Adipocyte (in vitro differentiated cells): ENCODE results near the gene CRPPA.

ENCODE experiments used
- DNase-seq: peaks from one replicate; pipeline ENCODE4 v3.0.0-alpha.2; 2015; ENCODE audit warnings: low read depth
- H3K27me3 ChIP-seq: replicated peaks from 2 replicates; pipeline ENCODE4 v1.7.0; 2013; ENCODE audit warnings: mild to moderate bottlenecking, low read length, moderate library complexity; ENCODE audit not compliant: control insufficient read depth, insufficient read depth
- H3K36me3 ChIP-seq: 2 replicates; pipeline ENCODE4 v1.7.0; 2013; ENCODE audit warnings: low read length, mild to moderate bottlenecking, moderate library complexity; ENCODE audit not compliant: control insufficient read depth, insufficient read depth, severe bottlenecking
- H3K4me1 ChIP-seq: 2 replicates; pipeline ENCODE4 v1.7.0; 2013; ENCODE audit warnings: mild to moderate bottlenecking, low read length, moderate library complexity; ENCODE audit not compliant: control insufficient read depth, insufficient read depth
- H3K4me3 ChIP-seq: 2 replicates; pipeline ENCODE4 v1.7.0; 2013; ENCODE audit warnings: mild to moderate bottlenecking, low read length, moderate library complexity
- H3K9ac ChIP-seq: 2 replicates; pipeline ENCODE4 v1.7.0; 2013; ENCODE audit warnings: mild to moderate bottlenecking, low read length, moderate library complexity
- H3K9me3 ChIP-seq: 2 replicates; pipeline ENCODE4 v1.7.0; 2013; ENCODE audit warnings: mild to moderate bottlenecking, low read length, moderate library complexity; ENCODE audit not compliant: control insufficient read depth

Gene CRPPA

DNA sequence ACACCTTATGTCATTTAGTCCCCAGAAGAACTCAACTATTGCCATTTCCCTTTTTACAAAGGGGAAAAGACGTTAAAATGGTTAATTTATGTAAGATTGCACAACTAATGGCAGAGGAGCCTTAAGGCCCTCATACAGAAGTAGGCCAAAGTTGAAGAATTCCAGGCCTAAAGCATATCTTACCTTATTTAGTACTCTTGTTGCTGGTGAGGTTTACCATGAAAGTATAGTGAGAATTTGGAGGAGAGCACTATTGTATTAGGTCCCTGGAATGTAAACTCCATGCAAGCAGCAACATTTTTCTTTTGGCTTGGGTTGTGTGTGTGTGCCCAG is 731 bp upstream of the CRPPA start:
- H3K36me3 ChIP-seq = no peaks in the 10 kb centered on the region
- peaks cover 17% of the 10 kb centered on the region for H3K4me1 ChIP-seq
- H3K9ac ChIP-seq = peak overlapping the region; percentile 88
- no peaks in the 10 kb centered on the region for H3K27me3 ChIP-seq
- peak overlapping the region; percentile 80 for H3K4me3 ChIP-seq
- DNase-seq = peak; percentile 53
- no peaks in the 10 kb centered on the region for H3K9me3 ChIP-seq

DNA sequence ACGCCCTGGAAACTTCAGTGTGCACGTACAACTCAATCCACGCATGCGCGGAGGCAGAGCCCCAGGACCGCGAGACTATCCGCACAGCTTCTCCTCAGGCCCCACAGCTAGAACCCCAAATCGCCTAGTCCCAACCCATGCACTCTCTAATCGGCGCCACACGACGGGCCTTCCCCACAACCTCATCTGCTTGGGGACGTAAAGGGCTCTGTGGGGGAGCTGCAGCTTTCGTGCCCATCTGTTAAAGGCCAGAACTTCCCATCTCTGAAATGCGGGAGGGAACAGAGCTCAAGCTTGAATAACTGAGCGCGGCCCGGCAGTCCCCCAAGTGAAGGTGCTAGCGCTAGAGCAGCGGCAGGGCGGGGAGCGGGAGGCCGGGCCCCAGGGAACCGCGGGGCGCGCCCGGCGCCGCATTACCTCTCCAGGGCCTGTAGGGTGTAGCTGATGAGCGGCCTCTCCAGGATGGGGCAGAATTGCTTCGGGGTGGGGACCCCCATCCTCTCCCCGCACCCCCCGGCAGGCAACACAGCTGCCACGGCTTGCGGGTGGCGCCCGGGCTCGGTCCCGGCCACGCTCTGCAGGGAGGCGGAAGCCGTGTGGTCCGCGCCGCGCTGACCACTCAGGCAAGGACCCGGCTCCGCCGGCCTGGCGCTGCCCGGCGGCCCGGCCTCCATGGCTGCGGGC is 547 bp downstream of the CRPPA start:
- peak; percentile 84 for DNase-seq
- H3K27me3 ChIP-seq = no peaks in the 10 kb centered on the region
- peak overlapping the region; percentile 88 for H3K9ac ChIP-seq
- H3K36me3 ChIP-seq = no peaks in the 10 kb centered on the region
- no peaks in the 10 kb centered on the region for H3K9me3 ChIP-seq
- H3K4me1 ChIP-seq = peaks cover 17% of the 10 kb centered on the region
- peak overlapping the region; percentile 80 for H3K4me3 ChIP-seq

DNA sequence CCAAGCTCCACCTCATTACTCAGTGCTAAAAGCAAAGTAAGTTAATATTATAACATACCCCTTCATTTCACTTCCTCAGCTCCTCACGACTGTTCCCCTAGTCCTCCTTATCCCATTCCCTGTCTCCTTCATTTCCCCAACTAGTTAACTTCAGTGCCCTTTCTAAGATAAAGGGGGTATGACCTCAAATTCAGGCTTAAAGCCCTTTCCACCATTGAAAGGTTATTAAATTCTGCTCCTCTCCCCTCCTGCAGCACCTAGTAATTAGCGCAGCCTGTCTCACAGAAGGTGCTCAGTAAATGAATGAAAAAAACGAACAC is 1.0 kb downstream of the CRPPA start:
- H3K9ac ChIP-seq = peak overlapping the region; percentile 88
- no peaks in the 10 kb centered on the region for H3K36me3 ChIP-seq
- H3K4me1 ChIP-seq = peaks cover 17% of the 10 kb centered on the region
- no peaks in the 10 kb centered on the region for H3K27me3 ChIP-seq
- DNase-seq = no peak
- peak overlapping the region; percentile 80 for H3K4me3 ChIP-seq
- no peaks in the 10 kb centered on the region for H3K9me3 ChIP-seq

DNA sequence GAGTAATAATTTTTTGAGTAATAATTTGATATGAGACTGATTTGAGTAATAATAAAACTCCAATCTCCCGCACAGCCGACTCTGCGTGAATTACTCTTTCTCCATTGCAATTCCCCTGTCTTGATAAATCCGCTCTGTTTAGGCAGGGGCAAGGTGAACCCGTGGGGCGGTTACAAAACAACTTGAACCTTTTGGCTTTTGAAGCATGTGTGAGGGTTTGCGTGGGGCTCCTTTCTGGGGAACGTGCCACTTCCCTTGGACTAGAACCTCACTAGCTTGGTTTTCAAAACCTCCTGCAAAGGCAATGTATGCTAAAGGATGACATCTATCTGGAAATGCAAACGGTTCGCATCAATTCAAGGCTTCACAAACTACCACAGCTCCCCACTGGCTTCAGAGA is 1.5 kb downstream of the CRPPA start:
- Histone ChIP-seq H3K9ac (peak overlapping the region; percentile 88), H3K4me3 (peak overlapping the region; percentile 80), H3K36me3 (no peaks in the 10 kb centered on the region), H3K27me3 (no peaks in the 10 kb centered on the region), H3K4me1 (peaks cover 17% of the 10 kb centered on the region), H3K9me3 (no peaks in the 10 kb centered on the region)
- DNase-seq = no peak

DNA sequence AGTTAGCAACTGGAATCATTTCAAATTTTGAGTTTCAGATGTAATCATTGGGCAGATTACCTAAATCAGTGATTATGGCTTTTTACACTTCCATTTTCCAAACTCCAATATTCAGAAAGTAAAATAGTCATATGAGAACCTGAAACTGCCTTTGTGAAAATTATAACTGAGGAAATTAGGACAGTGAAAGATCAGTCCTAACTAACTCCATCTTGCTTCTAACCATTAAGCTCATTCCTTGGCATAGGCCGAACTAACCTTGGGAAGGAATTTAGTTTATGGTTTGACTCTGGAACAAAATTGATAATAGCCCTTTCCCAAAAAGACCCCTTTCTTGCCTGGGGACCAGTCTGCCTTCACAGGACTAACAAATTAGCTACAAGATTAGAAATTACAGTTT is 2.2 kb downstream of the CRPPA start:
- Histone ChIP-seq H3K9ac (no peak overlapping the region), H3K4me3 (no peak overlapping the region), H3K9me3 (no peaks in the 10 kb centered on the region), H3K27me3 (no peaks in the 10 kb centered on the region), H3K36me3 (no peaks in the 10 kb centered on the region), H3K4me1 (peaks cover 17% of the 10 kb centered on the region)
- no peak for DNase-seq

DNA sequence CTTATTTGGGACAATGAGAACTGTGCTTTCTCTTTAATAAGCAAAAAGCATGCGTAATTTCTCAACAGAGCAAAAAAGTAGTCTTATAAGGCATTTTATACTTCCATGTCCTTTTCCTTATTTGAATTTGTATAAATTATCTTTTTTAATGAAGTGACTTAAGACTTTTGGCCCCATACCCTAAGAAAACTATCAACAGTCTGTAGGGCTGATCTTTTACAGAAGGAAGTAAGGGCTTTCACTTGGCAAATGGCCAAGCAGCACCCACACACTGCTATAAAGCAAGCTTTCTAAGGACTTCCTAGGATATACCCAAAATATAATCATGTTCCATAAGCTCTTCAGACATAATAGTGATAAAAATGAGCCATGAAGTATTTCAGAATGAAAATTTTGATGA is 3.4 kb downstream of the CRPPA start:
- Histone ChIP-seq H3K36me3 (no peaks in the 10 kb centered on the region), H3K27me3 (no peaks in the 10 kb centered on the region), H3K9me3 (no peaks in the 10 kb centered on the region), H3K9ac (no peak overlapping the region), H3K4me3 (no peak overlapping the region), H3K4me1 (peaks cover 17% of the 10 kb centered on the region)
- DNase-seq = no peak

DNA sequence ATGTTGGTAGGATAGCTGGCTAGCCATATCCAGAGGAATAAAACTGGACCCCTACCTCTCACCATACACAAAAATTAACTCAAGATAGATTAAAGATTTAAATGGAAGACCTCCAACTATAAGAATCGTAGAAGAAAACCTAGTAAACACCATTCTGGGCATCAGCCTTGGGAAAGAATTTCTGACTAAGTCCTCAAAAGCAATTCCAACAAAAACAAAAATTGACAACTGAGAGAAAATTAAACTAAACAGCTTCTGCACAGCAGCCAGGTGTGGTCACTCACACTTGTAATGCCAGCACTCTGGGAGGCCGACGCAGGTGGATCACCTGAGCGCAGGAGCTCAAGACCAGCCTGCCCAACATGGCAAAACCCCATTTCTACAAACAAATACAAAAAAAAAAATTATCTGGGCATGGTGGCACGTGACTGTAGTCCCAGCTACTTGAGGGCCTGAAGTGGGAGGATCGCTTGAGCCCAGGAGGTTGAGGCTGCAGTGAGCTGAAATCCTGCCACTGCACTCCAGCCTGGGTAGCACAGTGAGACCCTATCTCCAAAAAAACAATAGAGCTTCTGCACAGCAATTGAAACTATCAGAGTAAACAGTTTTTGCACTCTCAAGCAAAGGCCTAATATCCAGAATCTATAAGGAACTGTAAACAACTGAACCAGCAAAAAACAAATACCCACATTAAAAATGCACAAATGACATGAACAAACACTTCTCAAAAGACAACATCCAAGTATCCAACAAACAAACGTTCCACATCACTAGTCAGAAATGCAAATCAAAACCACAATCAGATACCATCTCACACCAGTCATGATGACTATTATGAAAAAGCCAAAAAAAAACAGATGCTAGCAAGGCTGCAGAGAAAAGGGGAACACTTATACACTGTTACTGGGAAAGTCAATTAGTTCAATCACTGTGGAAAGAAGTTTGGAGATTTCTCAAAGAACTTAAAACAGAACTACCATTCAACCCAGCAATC is 4.8 kb downstream of the CRPPA start:
- Histone ChIP-seq H3K4me1 (peaks cover 8% of the 10 kb centered on the region), H3K27me3 (no peaks in the 10 kb centered on the region), H3K36me3 (no peaks in the 10 kb centered on the region), H3K9me3 (no peaks in the 10 kb centered on the region), H3K9ac (no peak overlapping the region), H3K4me3 (no peak overlapping the region)
- peak; percentile 76 for DNase-seq

DNA sequence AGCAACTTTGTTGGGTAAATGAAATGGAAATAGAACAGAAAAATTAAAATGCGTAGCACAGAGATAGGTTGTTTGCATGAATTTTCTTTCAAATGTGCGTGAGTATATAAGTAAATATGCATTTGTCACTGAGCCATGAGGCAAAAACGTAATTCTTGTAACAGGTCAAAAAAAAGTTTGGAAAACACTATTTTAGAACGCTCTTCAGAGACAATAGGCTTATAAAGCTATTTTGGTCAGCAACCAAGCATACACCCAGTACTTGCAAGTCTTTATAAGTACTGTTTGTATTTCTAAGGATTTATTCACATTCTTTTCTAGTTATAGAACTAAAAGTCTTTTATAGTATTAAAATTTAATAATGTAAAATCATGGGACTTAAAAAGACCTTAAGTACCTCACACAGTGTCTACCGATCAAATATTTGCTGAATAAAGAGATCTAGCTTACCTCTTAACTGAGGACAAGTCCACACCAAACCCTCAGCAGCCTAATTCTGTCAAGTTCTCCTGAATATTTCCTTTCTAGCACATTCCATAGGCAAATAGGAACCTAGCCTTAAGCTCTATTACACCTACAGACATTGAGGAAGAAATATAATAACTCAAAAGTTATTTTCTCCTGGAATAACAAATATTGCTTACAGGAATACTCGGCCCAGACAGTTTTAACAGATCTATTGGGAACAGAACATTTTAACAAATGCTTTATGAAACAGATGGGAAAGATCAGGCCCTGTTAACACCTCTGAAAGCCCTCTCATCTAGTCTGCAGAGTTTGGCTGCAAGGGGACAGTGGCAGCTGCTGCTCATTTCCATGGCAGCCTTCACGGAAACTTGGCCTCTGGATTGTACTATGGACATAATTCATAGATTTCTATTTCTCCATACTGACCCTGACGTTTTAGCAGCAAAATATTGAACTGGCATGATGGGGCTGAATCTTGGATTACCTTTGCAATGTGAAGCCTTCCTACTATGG is 8.8 kb downstream of the CRPPA start:
- no peak for DNase-seq
- no peaks in the 10 kb centered on the region for H3K36me3 ChIP-seq
- H3K4me3 ChIP-seq = no peak overlapping the region
- H3K9ac ChIP-seq = no peak overlapping the region
- no peaks in the 10 kb centered on the region for H3K4me1 ChIP-seq
- H3K9me3 ChIP-seq = no peaks in the 10 kb centered on the region
- H3K27me3 ChIP-seq = no peaks in the 10 kb centered on the region

DNA sequence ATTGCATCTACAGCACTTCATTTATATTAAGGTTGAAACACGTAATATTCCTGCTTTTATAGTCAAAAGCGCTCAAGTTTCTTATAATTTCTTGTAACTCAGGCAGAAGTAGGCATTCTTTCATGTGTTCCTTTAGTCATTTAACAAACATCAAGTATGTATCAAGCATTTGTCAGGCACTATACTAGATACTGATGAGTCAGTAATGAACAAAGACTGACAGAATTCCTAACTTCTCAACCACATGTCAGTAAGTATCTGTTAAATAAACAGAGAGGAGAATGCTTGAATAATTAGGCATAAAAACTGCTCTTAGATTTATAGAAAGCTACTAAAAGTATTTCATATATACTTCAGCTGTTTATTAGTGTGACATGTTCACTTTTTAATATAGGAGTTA is 9.9 kb downstream of the CRPPA start:
- no peak for DNase-seq
- Histone ChIP-seq H3K36me3 (no peaks in the 10 kb centered on the region), H3K27me3 (no peaks in the 10 kb centered on the region), H3K9ac (no peak overlapping the region), H3K9me3 (no peaks in the 10 kb centered on the region), H3K4me1 (no peaks in the 10 kb centered on the region), H3K4me3 (no peak overlapping the region)

DNA sequence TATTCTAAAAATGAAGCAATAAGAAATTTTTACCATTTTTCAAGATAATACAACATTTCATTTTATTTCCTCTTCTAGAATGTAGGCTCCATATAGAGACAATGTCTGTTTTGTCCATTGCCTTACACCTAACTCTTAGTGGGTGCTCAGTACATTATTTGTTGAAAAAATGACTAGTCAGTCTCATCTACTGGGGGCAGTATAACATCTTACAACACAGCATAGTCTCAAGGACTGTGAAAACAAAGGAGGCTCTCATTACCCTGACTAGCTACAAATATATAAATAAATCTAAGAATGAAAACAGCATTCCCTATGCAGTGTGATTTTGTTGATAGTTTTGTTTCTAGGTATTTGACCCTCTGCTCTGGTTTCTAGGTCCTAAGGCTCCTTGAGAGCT is 11.6 kb downstream of the CRPPA start:
- Histone ChIP-seq H3K27me3 (no peaks in the 10 kb centered on the region), H3K4me1 (no peaks in the 10 kb centered on the region), H3K9me3 (no peaks in the 10 kb centered on the region), H3K4me3 (no peak overlapping the region), H3K9ac (no peak overlapping the region), H3K36me3 (no peaks in the 10 kb centered on the region)
- DNase-seq = no peak

DNA sequence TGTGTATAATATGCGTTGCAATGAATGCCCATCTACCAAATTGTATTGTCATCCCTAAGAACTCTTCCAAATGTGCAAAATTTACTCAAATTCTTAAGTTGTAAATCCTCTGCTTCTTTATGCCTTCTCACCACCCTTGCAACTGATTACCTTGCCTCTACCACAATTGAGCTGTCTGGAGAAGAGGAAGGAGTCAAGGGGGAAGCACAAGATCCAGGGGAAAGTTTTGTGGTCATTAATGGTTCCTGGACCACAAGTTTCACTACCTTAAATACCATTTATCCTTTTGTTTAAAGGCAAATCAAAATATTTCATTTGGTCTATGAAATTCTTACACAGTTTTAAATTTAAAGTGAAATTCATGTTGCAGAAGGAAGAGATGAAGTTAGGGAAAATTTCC is 16.7 kb downstream of the CRPPA start:
- Histone ChIP-seq H3K4me1 (no peaks in the 10 kb centered on the region), H3K27me3 (no peaks in the 10 kb centered on the region)
- no peak for DNase-seq

More for the DNA sequence above, 16.7 kb downstream of the CRPPA start:
- no peaks in the 10 kb centered on the region for H3K36me3 ChIP-seq
- H3K9ac ChIP-seq = no peak overlapping the region
- no peak overlapping the region for H3K4me3 ChIP-seq
- peaks cover 10% of the 10 kb centered on the region for H3K9me3 ChIP-seq
